Tibial nerve (tissue), 4 donors: Measurements from ENCODE around the gene DOCK1. TPM values are rescaled to one million over a fixed set of nuclear protein-coding genes. Genes with fewer than 3 reads are reported as not detected.

Experiments
- DNase-seq, 2 donors: peaks; one replicate each; pipeline ENCODE4 v3.0.0-alpha.2; 2019; ENCODE audit warnings: low spot score in 2 of 2
- H3K27ac ChIP-seq, 4 donors: fragments of 200-600 bp; sonication (generic) in 3 of 4; one replicate each; pipeline ENCODE4 v1.5.1; 2017 to 2019; ENCODE audit warnings: mild to moderate bottlenecking in 1 of 4
- H3K27me3 ChIP-seq, 2 donors: fragments of 200-600 bp; sonication (generic) in 1 of 2; one replicate each; pipeline versions ENCODE4 v1.5.1 to v1.6.0; 2017 to 2019
- H3K36me3 ChIP-seq, 3 donors: fragments of 200-600 bp; sonication (generic); one replicate each; pipeline ENCODE4 v1.5.1; 2018 to 2019
- H3K4me1 ChIP-seq, 4 donors: fragments of 200-600 bp; sonication (generic) in 3 of 4; one replicate each; pipeline ENCODE4 v1.5.1; 2017 to 2019
- H3K4me3 ChIP-seq, 4 donors: fragments of 200-600 bp; sonication (generic) in 3 of 4; one replicate each; pipeline ENCODE4 v1.5.1; 2017 to 2019; ENCODE audit warnings: mild to moderate bottlenecking in 1 of 4, moderate library complexity in 1 of 4
- H3K9me3 ChIP-seq, 4 donors: fragments of 200-600 bp; sonication (generic) in 3 of 4; one replicate each; pipeline ENCODE4 v1.5.1; 2017 to 2019
- EP300 ChIP-seq, 2 donors: sonication (generic); formaldehyde crosslinking; IDR thresholded peaks; one replicate each; pipeline ENCODE4 v1.6.1; 2017; ENCODE audit warnings: antibody characterized with exemption in 2 of 2, mild to moderate bottlenecking in 1 of 2
- POLR2A ChIP-seq, 2 donors: fragments of 450-650 bp; IDR thresholded peaks; one replicate each; pipeline ENCODE4 v1.6.1; 2017; ENCODE audit warnings: antibody characterized with exemption in 2 of 2, mild to moderate bottlenecking in 2 of 2, moderate library complexity in 2 of 2
- WGBS, 2 donors: methylation state at CpG; one replicate each; pipeline ENCODE4 v1.1.5; 2018; 5-methylcytosine and 5-hydroxymethylcytosine counted together
- total RNA-seq, 4 donors: library from RNA; depleted of rRNA; stranded (reverse); fragments of >200 nt; gene quantifications; one replicate each; pipeline ENCODE4 v1.1.0, GENCODE V29; 2016
- TF ChIP-seq, protein P1 (sequence below), 5 experiments: fragments of 200-600 bp in 3 of 5; fragments of 450-650 bp in 2 of 5; sonication (generic) in 3 of 5; IDR thresholded peaks; one replicate each; pipeline ENCODE4 v1.5.1; 2016 to 2019; ENCODE audit warnings: antibody characterized with exemption in 5 of 5, mild to moderate bottlenecking in 3 of 5, moderate library complexity in 2 of 5

DOCK1 gene
- total RNA-seq, 4 donors from 2014 or later, result 57.3 to 76.7 (median 63.7) TPM

- H3K27ac ChIP-seq, result no peak overlapping the region
- no peaks in the 10 kb centered on the region for H3K27me3 ChIP-seq
- no peaks in the 10 kb centered on the region for H3K9me3 ChIP-seq
- no peak for DNase-seq
- H3K36me3 ChIP-seq, result peaks cover 0 to 51% (median 0%) of the 10 kb centered on the region in 3 donors
- 73 to 78% methylated on average over 5 of the region's 5 CpGs for WGBS, 2 donors
- TF ChIP-seq POLR2A (IDR thresholded peaks at IDR 0.05) (no peak), EP300 (IDR thresholded peaks at IDR 0.05) (no peak)
- TF ChIP-seq, protein P1, sequence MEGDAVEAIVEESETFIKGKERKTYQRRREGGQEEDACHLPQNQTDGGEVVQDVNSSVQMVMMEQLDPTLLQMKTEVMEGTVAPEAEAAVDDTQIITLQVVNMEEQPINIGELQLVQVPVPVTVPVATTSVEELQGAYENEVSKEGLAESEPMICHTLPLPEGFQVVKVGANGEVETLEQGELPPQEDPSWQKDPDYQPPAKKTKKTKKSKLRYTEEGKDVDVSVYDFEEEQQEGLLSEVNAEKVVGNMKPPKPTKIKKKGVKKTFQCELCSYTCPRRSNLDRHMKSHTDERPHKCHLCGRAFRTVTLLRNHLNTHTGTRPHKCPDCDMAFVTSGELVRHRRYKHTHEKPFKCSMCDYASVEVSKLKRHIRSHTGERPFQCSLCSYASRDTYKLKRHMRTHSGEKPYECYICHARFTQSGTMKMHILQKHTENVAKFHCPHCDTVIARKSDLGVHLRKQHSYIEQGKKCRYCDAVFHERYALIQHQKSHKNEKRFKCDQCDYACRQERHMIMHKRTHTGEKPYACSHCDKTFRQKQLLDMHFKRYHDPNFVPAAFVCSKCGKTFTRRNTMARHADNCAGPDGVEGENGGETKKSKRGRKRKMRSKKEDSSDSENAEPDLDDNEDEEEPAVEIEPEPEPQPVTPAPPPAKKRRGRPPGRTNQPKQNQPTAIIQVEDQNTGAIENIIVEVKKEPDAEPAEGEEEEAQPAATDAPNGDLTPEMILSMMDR (IDR thresholded peaks at IDR 0.05), result no peak
- no peaks in the 10 kb centered on the region for H3K4me1 ChIP-seq
- H3K4me3 ChIP-seq, result no peak overlapping the region
Measured at GRCh38 chr10:127399668-127400067, 494.4 kb downstream of the DOCK1 start.

- H3K36me3 ChIP-seq, result peaks cover 0 to 49% (median 0%) of the 10 kb centered on the region in 3 donors
- WGBS, 2 donors, result 86 to 87% methylated on average over 4 of the region's 4 CpGs
- H3K27ac ChIP-seq, result no peak overlapping the region
- no peaks in the 10 kb centered on the region for H3K4me1 ChIP-seq
- no peak for DNase-seq
- no peaks in the 10 kb centered on the region for H3K9me3 ChIP-seq
- H3K27me3 ChIP-seq, result no peaks in the 10 kb centered on the region
- TF ChIP-seq EP300 (IDR thresholded peaks at IDR 0.05), result no peak
- TF ChIP-seq, protein P1 (IDR thresholded peaks at IDR 0.05), result no peak
- TF ChIP-seq POLR2A (IDR thresholded peaks at IDR 0.05), result no peak
- H3K4me3 ChIP-seq, result no peak overlapping the region
Measured at GRCh38 chr10:127400216-127400615, 495.0 kb downstream of the DOCK1 start.

DNA sequence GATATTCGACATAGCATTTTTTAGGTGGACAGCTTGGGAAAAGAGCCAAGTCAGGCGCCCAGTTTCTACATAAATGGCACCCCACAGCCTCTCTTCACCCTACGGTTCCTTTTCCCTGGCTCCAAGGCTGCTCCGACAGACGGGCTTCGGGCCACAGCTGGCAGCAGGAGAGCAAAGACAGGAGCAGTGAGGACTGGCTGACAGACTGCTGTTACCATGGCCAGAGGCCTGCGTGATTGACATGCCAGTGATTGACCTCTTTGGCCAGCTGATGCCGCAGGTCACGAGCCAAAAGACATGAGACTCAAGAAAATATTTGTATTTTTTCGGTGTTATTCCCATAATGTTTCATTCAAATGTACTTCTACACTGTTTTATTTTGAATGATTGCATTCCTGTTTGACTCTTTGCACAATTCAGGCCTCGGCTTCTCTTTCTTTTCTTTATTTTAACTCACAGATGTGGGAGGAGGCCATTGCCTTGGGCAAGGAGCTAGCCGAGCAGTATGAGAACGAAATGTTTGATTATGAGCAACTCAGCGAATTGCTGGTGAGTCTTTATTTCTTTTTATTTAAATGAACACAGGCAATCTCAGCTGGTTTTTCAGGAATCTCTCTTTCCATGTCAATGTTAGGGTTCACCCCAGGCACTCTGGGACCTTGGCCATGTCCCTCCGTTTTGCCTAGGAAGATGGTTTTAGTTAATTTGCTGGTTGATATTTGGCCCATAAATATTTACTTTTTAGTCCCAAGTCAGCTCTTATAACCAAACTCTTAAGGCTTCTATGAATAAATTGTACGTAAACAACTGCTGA lies 497.6 kb downstream of the DOCK1 start:
- no peak for DNase-seq
- Histone ChIP-seq H3K27ac (peak overlapping the region in 2 of 4 donors; percentile 19 to 50), H3K9me3 (no peaks in the 10 kb centered on the region), H3K27me3 (no peaks in the 10 kb centered on the region), H3K4me1 (no peaks in the 10 kb centered on the region), H3K36me3 (peaks cover 0 to 51% (median 0%) of the 10 kb centered on the region in 3 donors), H3K4me3 (no peak overlapping the region)
- 52 to 55% methylated on average over 16 of the region's 16 CpGs for WGBS, 2 donors
- TF ChIP-seq EP300 (IDR thresholded peaks at IDR 0.05) (no peak), POLR2A (IDR thresholded peaks at IDR 0.05) (no peak)
- TF ChIP-seq, protein P1 (IDR thresholded peaks at IDR 0.05), result no peak

- H3K9me3 ChIP-seq, result no peaks in the 10 kb centered on the region
- H3K27me3 ChIP-seq, result no peaks in the 10 kb centered on the region
- 79 to 84% methylated on average over 4 of the region's 4 CpGs for WGBS, 2 donors
- TF ChIP-seq EP300 (IDR thresholded peaks at IDR 0.05), result no peak
- TF ChIP-seq, protein P1 (IDR thresholded peaks at IDR 0.05), result no peak
- TF ChIP-seq POLR2A (IDR thresholded peaks at IDR 0.05), result no peak
- no peak for DNase-seq
- H3K36me3 ChIP-seq, result peaks cover 0 to 59% (median 0%) of the 10 kb centered on the region in 3 donors
- peaks cover 0 to 2% (median 0%) of the 10 kb centered on the region in 4 donors for H3K4me1 ChIP-seq
- H3K4me3 ChIP-seq, result no peak overlapping the region
- no peak overlapping the region for H3K27ac ChIP-seq
Measured at GRCh38 chr10:127405221-127405620, 500.0 kb downstream of the DOCK1 start.

DNA sequence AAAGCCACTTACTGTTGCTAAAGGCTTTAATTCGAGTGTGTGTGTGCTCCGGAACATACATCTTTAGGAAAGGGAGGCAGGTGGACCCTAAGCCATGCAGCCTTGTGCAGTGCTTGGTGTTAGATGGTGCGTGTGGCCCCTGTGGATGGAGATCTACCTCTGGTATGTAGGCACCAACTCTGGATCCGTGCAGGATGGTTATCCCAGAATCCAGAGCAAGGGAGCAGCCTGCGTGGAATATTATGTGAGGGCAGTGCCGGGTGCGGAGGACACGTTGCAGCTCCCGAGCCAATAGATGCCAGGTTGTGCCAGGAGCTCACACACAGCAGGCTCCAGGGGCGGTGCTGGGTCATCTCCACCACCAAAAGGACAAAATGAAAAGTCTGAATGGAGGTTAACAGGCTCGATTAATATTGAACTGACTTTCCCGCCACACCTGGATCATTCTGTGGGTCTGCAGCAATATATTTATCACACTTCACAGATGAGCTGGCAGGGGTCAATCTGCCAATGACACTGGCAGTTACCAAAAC lies 500.9 kb downstream of the DOCK1 start:
- TF ChIP-seq, protein P1 (IDR thresholded peaks at IDR 0.05), result no peak
- TF ChIP-seq POLR2A (IDR thresholded peaks at IDR 0.05) (no peak), EP300 (IDR thresholded peaks at IDR 0.05) (no peak)
- Histone ChIP-seq H3K4me3 (no peak overlapping the region), H3K27me3 (no peaks in the 10 kb centered on the region), H3K9me3 (no peaks in the 10 kb centered on the region), H3K27ac (no peak overlapping the region), H3K4me1 (peaks cover 0 to 2% (median 0%) of the 10 kb centered on the region in 4 donors), H3K36me3 (peaks cover 0 to 59% (median 0%) of the 10 kb centered on the region in 3 donors)
- DNase-seq, result no peak
- 91 to 97% methylated on average over 12 of the region's 12 CpGs for WGBS, 2 donors
